ENCODE results near the gene DDC.

- no peak for TF ChIP-seq ZBTB33 (IDR thresholded peaks at IDR 0.05)
- no peak for TF ChIP-seq EGR1 (IDR thresholded peaks at IDR 0.05; ENCODE audit: low read depth in 2 of 2)
- TF ChIP-seq CTCF (IDR thresholded peaks at IDR 0.05; ENCODE audit: low read depth, low read length, missing input control) = no peak
- no peak for TF ChIP-seq RAD21 (IDR thresholded peaks at IDR 0.05)
- TF ChIP-seq MAX (IDR thresholded peaks at IDR 0.05) = no peak
Measured at GRCh38 chr7:50613473-50613872, 48.3 kb upstream of the DDC start.
